BE2C (cell line): ENCODE results near the gene PDE6B.

ENCODE experiments used
- DNase-seq: peaks from one replicate; pipeline ENCODE4 v3.0.0-alpha.2; 2020
- H3K27me3 ChIP-seq: fragments of 250-450 bp; sonication (Bioruptor Pico); 2 replicates; pipeline ENCODE4 v1.5.1; 2020; ENCODE audit warnings: mild to moderate bottlenecking
- H3K36me3 ChIP-seq: fragments of 250-450 bp; sonication (Bioruptor Pico); 2 replicates; pipeline ENCODE4 v1.5.1; 2020; ENCODE audit warnings: mild to moderate bottlenecking
- H3K4me1 ChIP-seq: fragments of 250-450 bp; sonication (Bioruptor Pico); 2 replicates; pipeline ENCODE4 v1.5.1; 2020
- H3K4me3 ChIP-seq: 2 replicates; pipeline ENCODE4 v1.5.1; 2011; ENCODE audit warnings: low read depth, low read length
- H3K9me3 ChIP-seq: fragments of 250-450 bp; sonication (Bioruptor Pico); 2 replicates; pipeline ENCODE4 v1.5.1; 2020
- TF ChIP-seq, protein P1 (sequence below): IDR thresholded peaks from 2 replicates; pipeline ENCODE4 v1.5.1; 2012; ENCODE audit warnings: mild to moderate bottlenecking, low read depth, low read length

PDE6B gene

DNA sequence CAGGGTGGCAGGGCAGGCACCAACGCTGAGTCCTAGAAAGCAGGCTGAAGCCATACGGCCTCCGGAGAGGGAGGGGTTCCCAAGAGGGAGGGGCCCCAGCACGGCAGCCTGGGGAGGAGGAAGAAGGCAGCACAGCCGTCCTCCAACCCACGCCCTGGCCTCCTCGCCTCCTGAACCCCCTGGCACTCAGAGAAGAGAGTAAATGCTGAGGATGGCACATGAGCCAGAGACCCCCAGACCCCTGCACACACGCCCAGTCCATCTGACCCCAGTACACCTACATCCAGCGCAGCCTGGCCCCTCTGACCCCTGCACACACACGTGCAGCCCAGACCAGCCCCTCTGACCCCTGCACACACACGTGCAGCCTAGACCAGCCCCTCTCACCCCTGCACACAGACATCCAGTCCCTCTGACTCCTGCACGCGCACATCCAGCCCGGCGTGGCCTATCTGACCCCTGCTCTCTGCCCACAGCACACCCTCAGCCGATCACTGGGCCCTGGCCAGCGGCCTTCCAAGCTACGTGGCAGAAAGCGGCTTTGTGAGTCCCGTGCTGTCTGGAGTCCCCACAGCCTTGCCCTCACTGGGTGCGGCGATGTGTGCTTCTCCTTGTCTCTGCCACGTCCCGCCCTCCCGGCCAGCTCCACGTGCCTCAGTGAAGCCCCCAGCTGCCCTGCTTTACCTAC, 30.2 kb downstream of the PDE6B start:
- no peak for DNase-seq
- Histone ChIP-seq H3K4me3 (no peak overlapping the region), H3K36me3 (no peaks in the 10 kb centered on the region), H3K9me3 (no peaks in the 10 kb centered on the region; the same call in 1 of the 2 replicates), H3K27me3 (peaks cover 8% of the 10 kb centered on the region), H3K4me1 (no peaks in the 10 kb centered on the region)
- TF ChIP-seq, protein P1, sequence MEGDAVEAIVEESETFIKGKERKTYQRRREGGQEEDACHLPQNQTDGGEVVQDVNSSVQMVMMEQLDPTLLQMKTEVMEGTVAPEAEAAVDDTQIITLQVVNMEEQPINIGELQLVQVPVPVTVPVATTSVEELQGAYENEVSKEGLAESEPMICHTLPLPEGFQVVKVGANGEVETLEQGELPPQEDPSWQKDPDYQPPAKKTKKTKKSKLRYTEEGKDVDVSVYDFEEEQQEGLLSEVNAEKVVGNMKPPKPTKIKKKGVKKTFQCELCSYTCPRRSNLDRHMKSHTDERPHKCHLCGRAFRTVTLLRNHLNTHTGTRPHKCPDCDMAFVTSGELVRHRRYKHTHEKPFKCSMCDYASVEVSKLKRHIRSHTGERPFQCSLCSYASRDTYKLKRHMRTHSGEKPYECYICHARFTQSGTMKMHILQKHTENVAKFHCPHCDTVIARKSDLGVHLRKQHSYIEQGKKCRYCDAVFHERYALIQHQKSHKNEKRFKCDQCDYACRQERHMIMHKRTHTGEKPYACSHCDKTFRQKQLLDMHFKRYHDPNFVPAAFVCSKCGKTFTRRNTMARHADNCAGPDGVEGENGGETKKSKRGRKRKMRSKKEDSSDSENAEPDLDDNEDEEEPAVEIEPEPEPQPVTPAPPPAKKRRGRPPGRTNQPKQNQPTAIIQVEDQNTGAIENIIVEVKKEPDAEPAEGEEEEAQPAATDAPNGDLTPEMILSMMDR: no peak

DNA sequence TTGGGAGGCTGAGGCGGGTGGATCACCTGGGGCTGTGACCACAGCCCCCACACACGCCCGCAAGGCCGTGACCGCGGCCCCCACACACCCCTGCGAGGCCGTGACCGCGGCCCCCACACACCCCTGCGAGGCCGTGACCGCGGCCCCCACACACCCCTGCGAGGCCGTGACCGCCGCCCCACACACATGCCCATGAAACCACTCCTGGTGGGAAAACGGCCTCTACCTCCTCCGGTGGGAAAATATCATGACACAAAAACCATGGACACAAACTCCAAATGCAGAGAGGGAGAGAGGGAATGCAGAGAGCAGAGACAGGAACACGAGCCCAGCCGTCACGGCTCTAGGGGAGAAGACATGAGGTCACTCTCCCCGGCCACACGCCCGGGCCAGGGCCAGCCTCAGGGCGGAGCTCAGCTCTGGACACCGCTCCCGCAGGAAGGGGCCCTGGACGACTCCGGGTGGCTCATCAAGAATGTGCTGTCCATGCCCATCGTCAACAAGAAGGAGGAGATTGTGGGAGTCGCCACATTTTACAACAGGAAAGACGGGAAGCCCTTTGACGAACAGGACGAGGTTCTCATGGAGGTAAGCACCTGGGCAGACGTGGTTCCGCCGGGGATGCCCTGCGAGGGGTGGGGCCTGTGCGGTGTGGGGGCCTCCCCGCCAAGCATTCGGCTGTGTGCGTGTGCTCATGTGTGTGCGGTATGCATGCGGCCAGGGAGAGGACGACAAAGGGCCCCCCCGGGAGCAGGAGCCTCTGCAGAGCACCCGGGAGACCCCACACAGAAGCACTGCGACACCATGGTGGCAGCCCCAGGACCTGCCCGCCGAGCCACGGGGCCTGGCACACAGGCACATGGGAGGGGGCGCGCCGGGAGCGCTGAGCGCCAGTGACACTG, 31.3 kb downstream of the PDE6B start:
- Histone ChIP-seq H3K27me3 (peaks cover 2% of the 10 kb centered on the region), H3K4me3 (no peak overlapping the region), H3K9me3 (no peaks in the 10 kb centered on the region; the same call in 1 of the 2 replicates), H3K4me1 (no peaks in the 10 kb centered on the region), H3K36me3 (no peaks in the 10 kb centered on the region)
- TF ChIP-seq, protein P1: no peak
- DNase-seq: no peak

DNA sequence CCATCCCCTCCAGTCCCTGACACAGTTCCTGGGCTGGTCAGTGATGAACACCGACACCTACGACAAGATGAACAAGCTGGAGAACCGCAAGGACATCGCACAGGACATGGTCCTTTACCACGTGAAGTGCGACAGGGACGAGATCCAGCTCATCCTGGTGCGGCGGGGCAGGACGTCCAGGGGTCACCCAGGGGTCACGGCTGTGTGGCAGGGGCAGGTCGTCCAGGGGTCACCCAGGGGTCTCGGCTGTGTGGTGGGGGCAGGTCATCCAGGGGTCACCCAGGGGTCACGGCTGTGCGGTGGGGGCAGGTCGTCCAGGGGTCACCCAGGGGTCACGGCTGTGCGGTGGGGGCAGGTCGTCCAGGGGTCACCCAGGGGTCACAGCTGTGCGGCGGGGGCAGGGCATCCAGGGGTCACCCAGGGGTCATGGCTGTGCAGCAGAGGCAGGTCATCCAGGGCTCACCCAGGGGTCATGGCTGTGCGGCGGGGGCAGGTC, 32.0 kb downstream of the PDE6B start:
- Histone ChIP-seq H3K9me3 (no peaks in the 10 kb centered on the region; the same call in 1 of the 2 replicates), H3K4me3 (no peak overlapping the region), H3K27me3 (no peaks in the 10 kb centered on the region), H3K4me1 (no peaks in the 10 kb centered on the region), H3K36me3 (no peaks in the 10 kb centered on the region)
- TF ChIP-seq, protein P1: no peak
- no peak for DNase-seq

DNA sequence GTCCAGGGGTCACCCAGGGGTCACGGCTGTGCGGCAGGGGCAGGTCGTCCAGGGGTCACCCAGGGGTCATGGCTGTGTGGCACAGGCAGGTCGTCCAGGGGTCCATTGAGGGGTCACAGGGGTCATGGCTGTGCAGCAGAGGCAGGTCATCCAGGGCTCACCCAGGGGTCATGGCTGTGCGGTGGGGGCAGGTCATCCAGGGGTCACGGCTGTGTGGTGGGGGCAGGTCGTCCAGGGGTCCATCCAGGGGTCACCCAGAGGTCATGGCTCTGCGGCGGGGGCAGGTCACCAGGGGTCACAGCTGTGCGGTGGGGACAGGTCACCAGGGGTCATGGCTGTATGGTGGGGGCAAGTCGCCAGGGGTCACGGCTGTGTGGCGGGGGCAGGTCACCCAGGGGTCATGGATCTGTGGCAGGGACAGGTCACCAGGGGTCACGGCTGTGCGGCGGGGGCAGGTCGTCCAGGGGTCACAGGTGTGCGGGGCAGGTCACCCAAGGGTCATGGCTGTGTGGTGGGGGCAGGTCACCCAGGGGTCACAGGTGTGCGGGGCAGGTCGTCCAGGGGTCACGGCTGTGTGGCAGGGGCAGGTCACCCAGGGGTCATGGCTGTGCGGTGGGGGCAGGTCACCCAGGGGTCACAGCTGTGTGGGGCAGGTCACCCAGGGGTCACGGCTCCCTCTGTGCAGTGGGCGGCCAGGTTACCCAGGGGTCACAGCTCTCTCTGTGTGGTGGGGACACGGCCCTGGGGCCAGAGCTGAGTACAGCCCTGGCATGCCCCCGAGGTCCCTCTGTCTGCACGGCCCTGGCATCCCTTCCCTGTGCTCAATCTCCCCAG, 32.7 kb downstream of the PDE6B start:
- TF ChIP-seq, protein P1: no peak
- no peaks in the 10 kb centered on the region; the same call in 1 of the 2 replicates for H3K9me3 ChIP-seq
- no peak overlapping the region for H3K4me3 ChIP-seq
- no peaks in the 10 kb centered on the region for H3K4me1 ChIP-seq
- DNase-seq: no peak
- H3K36me3 ChIP-seq: no peaks in the 10 kb centered on the region
- no peaks in the 10 kb centered on the region for H3K27me3 ChIP-seq

DNA sequence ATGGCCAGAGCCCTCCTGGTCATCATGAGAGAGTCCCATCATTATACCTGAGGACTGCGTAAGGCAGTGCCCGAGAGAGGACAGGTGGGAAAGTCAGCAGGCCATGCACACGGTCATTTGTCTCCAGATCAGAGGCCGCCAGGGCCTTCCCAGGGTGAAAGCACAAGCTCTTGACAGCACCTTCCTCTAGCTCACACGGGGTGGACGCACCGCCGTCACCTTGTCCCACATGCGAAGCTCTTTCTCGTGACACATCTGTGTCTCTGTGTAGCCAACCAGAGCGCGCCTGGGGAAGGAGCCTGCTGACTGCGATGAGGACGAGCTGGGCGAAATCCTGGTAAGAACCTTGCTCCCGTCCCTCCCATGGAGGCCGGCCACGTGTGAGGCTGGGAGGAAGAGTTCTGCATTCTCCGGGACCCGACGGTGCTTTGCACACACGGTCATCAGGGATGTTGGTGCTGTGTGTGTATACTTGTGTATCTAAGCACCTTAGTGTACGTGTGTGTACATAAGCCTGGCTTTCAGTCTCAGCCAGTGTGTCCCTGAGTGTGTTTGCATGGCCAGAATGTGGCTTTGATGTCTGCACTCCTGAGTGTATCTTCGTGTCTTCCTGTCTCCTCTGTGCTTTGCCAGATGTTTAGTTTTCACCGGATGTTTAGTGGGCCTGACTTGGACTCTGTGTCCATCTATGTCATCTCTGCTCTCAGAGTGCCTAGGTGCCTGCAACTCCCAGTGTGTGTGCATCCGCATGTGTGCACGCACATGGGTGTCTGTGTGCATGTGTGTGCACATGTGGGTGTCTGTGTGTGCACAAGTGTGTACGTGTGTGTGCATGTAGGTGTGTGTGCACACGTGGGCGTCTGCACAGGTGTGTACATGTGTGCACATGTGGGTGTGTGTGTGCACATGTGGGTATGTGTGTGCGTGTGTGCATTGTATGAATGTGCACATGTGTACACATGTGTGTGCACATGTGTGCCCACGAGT, 33.6 kb downstream of the PDE6B start:
- Histone ChIP-seq H3K4me1 (no peaks in the 10 kb centered on the region), H3K9me3 (no peaks in the 10 kb centered on the region; the same call in 1 of the 2 replicates), H3K4me3 (no peak overlapping the region), H3K36me3 (no peaks in the 10 kb centered on the region), H3K27me3 (no peaks in the 10 kb centered on the region)
- DNase-seq: no peak
- TF ChIP-seq, protein P1: no peak
